ENCODE measurements around the gene ZNF93. TPM values are rescaled to one million over a fixed set of nuclear protein-coding genes. Genes with fewer than 3 reads are reported as not detected.
"Not testable (repeated sequence)": the region's sequence is repeated elsewhere in the genome, so short reads cannot be mapped to it uniquely, and the experiment has no call there.

The ZNF93 gene
- total RNA-seq, 1 donor from 2014 or later, result 3.7 TPM

DNA sequence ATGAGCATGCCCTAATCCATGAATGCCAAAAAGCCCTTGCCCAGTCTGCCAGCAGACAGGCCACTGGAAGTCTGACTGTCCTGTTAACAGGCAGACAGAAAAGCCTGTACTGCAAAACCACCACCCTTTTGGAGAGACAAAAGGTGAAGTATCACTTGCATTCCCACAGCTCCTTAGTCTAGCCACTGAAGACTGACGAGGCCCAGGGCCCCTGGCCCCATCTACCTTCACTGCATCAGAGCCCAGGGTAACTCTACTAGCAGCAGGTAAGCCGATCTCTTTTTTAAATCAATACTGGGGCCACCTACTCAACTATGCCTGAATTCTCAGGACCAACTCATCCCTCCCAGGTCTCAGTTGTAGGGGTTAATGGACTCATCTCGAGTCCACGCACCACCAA lies 45.5 kb downstream of the ZNF93 start:
- DNase-seq (no peak), ATAC-seq (no peak)
- Histone ChIP-seq H3K9me3 (no peaks in the 10 kb centered on the region), H3K27me3 (ENCODE audit: low read depth) (no peaks in the 10 kb centered on the region), H3K27ac (no peak overlapping the region), H3K4me1 (no peaks in the 10 kb centered on the region), H3K36me3 (no peaks in the 10 kb centered on the region), H3K4me3 (no peak overlapping the region)
- TF ChIP-seq, protein P1, sequence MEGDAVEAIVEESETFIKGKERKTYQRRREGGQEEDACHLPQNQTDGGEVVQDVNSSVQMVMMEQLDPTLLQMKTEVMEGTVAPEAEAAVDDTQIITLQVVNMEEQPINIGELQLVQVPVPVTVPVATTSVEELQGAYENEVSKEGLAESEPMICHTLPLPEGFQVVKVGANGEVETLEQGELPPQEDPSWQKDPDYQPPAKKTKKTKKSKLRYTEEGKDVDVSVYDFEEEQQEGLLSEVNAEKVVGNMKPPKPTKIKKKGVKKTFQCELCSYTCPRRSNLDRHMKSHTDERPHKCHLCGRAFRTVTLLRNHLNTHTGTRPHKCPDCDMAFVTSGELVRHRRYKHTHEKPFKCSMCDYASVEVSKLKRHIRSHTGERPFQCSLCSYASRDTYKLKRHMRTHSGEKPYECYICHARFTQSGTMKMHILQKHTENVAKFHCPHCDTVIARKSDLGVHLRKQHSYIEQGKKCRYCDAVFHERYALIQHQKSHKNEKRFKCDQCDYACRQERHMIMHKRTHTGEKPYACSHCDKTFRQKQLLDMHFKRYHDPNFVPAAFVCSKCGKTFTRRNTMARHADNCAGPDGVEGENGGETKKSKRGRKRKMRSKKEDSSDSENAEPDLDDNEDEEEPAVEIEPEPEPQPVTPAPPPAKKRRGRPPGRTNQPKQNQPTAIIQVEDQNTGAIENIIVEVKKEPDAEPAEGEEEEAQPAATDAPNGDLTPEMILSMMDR (IDR thresholded peaks at IDR 0.05), result no peak
- intact Hi-C loops (cut with DNase I), result no loop called here

DNA sequence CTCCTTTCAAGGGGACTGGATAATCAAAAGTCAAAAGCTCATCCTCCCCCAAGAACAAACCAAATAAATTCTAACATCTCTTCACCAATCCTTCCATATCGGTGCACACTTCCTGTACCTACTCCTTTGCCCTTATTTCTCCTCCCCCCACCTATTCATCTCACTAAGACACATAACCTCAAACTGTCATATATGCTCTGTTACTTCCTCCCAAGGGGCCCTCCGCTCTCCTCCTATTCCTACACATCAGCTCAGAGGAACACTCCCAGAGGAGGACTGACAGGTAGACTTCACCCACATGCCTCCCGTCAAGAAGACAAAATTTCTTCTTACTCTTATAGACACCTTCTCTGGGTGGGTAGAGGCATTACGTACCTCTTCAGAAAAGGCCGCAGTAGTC lies 48.1 kb downstream of the ZNF93 start:
- H3K36me3 ChIP-seq, result no peaks in the 10 kb centered on the region
- H3K4me1 ChIP-seq, result no peaks in the 10 kb centered on the region
- intact Hi-C loops (cut with DNase I), result no loop called here
- no peaks in the 10 kb centered on the region for H3K9me3 ChIP-seq
- no peak overlapping the region for H3K27ac ChIP-seq
- no peak for DNase-seq
- ATAC-seq, result no peak
- no peak overlapping the region for H3K4me3 ChIP-seq
- TF ChIP-seq, protein P1 (IDR thresholded peaks at IDR 0.05), result no peak
- no peaks in the 10 kb centered on the region for H3K27me3 ChIP-seq (ENCODE audit: low read depth)

GRCh38 chr19:19955208-19955607 lies 54.5 kb downstream of the ZNF93 start:
- no peaks in the 10 kb centered on the region for H3K9me3 ChIP-seq
- intact Hi-C loops (cut with DNase I), result no loop called here

DNA sequence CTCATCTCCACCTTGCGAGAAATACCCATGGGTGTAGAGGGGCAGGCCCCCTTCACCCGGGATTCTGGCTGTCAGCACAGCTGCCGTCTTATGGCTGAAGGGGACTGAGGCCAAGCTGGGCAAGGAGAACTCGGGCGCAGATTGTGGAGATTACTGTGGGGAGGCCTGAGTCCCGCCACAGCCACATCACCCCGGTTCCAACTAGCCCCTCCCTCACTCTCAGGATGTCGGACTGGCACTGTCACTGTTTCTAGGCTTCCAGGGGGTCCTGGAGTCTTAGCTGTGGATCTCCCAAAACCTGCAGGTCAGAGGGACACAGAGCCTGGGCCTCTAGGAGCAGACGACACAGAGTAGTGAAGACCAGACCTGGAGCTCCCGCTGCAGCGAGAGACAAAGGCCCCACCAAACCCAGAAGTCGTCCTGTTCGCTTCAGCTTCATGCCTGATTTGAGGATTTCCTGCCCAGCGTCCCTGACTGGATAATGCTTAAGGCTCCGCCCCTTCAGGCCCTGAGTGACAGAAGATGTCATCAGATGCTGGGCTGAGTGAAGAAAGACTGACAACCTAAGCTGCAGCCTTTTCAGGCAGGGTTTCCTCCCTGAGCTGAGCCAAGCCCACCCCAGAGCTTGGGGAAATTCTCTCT lies 55.8 kb downstream of the ZNF93 start:
- H3K36me3 ChIP-seq, result no peaks in the 10 kb centered on the region
- no peaks in the 10 kb centered on the region for H3K4me1 ChIP-seq
- H3K27ac ChIP-seq, result no peak overlapping the region
- H3K4me3 ChIP-seq, result no peak overlapping the region
- TF ChIP-seq, protein P1 (IDR thresholded peaks at IDR 0.05), result no peak
- H3K9me3 ChIP-seq, result no peaks in the 10 kb centered on the region
- intact Hi-C loops (cut with DNase I), result no loop called here
- ATAC-seq (no peak), DNase-seq (no peak)
- no peaks in the 10 kb centered on the region for H3K27me3 ChIP-seq (ENCODE audit: low read depth)

More at GRCh38 chr19:19955208-19955607, 54.5 kb downstream of the ZNF93 start:
- no peaks in the 10 kb centered on the region for H3K4me1 ChIP-seq
- ATAC-seq (no peak), DNase-seq (no peak)
- H3K36me3 ChIP-seq, result no peaks in the 10 kb centered on the region
- TF ChIP-seq, protein P1 (IDR thresholded peaks at IDR 0.05), result no peak
- H3K27me3 ChIP-seq (ENCODE audit: low read depth), result no peaks in the 10 kb centered on the region
- no peak overlapping the region for H3K4me3 ChIP-seq
- H3K27ac ChIP-seq, result no peak overlapping the region

- intact Hi-C loops (cut with DNase I); H3K27me3 ChIP-seq (ENCODE audit: low read depth); H3K36me3 ChIP-seq; H3K4me1 ChIP-seq; ATAC-seq; H3K9me3 ChIP-seq; DNase-seq; H3K4me3 ChIP-seq; H3K27ac ChIP-seq: not testable (repeated sequence)
These were observed 57.0 kb downstream of the ZNF93 start for GRCh38 chr19:19957766-19958165.

DNA sequence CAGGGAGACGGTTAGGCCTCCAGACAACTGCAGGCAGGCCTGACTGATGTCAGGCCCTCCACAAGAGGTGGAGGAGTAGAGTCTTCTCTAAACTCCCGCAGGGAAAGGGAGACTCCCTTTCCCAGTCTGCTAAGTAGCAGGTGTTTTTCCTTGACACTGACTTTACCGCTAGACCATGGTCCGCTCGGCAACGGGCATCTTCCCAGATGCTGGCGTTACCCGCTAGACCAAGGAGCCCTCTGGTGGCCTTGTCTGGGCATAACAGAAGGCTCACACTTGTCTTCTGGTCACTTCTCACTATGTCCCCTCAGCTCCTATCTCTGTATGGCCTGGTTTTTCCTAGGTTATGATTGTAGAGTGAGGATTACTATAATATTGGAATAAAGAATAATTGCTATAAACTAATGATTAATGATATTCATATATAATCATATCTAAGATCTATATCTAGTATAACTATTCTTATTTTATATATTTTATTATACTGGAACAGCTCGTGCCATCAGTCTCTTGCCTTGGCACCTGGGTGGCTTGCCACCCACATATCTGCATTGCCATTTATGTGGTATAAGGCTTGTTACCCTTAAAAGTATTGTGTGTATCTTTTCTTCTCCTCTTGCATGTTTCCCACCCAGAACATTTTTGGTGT lies 58.5 kb downstream of the ZNF93 start:
- H3K4me1 ChIP-seq; intact Hi-C loops (cut with DNase I); H3K27ac ChIP-seq; H3K4me3 ChIP-seq; ATAC-seq; H3K9me3 ChIP-seq; H3K27me3 ChIP-seq (ENCODE audit: low read depth); H3K36me3 ChIP-seq: not testable (repeated sequence)
- peak; percentile 77 for DNase-seq
- TF ChIP-seq, protein P1 (IDR thresholded peaks at IDR 0.05), result peak; percentile 79

Measured in lower lobe of right lung (tissue), 2 donors.